Measurements from ENCODE around the gene HHLA2.

Gene HHLA2

GRCh38 chr3:108403198-108403597, 106.8 kb downstream of the HHLA2 start:
- no peaks in the 10 kb centered on the region for H3K27me3 ChIP-seq (ENCODE audit: control insufficient read depth, insufficient read depth, low read length)
- H3K9me3 ChIP-seq (replicated peaks; ENCODE audit: low read length): no peaks in the 10 kb centered on the region
- no peak overlapping the region for H3K9ac ChIP-seq (ENCODE audit: low read depth, low read length)
- no peak overlapping the region for H3K4me3 ChIP-seq (ENCODE audit: low read length)
- peaks cover 6% of the 10 kb centered on the region for H3K4me1 ChIP-seq (ENCODE audit: control insufficient read depth, insufficient read depth, low read length)
- H3K4me2 ChIP-seq (ENCODE audit: low read length): no peak overlapping the region
- H3K36me3 ChIP-seq (ENCODE audit: insufficient read depth, low read length): no peaks in the 10 kb centered on the region

- no peak overlapping the region for H3K4me3 ChIP-seq (ENCODE audit: low read length)
- H3K36me3 ChIP-seq (ENCODE audit: insufficient read depth, low read length): no peaks in the 10 kb centered on the region
- H3K4me2 ChIP-seq (ENCODE audit: low read length): no peak overlapping the region
- no peaks in the 10 kb centered on the region for H3K9me3 ChIP-seq (replicated peaks; ENCODE audit: low read length)
- no peaks in the 10 kb centered on the region for H3K27me3 ChIP-seq (ENCODE audit: control insufficient read depth, insufficient read depth, low read length)
- H3K9ac ChIP-seq (ENCODE audit: low read depth, low read length): no peak overlapping the region
- H3K4me1 ChIP-seq (ENCODE audit: control insufficient read depth, insufficient read depth, low read length): peaks cover 6% of the 10 kb centered on the region
These were observed 107.5 kb downstream of the HHLA2 start for GRCh38 chr3:108403686-108404345.

GRCh38 chr3:108404368-108404767, 108.0 kb downstream of the HHLA2 start:
- no peak overlapping the region for H3K9ac ChIP-seq (ENCODE audit: low read depth, low read length)
- H3K27me3 ChIP-seq (ENCODE audit: control insufficient read depth, insufficient read depth, low read length): no peaks in the 10 kb centered on the region
- peaks cover 6% of the 10 kb centered on the region for H3K4me1 ChIP-seq (ENCODE audit: control insufficient read depth, insufficient read depth, low read length)
- H3K4me3 ChIP-seq (ENCODE audit: low read length): no peak overlapping the region
- H3K9me3 ChIP-seq (replicated peaks; ENCODE audit: low read length): no peaks in the 10 kb centered on the region
- H3K4me2 ChIP-seq (ENCODE audit: low read length): no peak overlapping the region
- H3K36me3 ChIP-seq (ENCODE audit: insufficient read depth, low read length): no peaks in the 10 kb centered on the region

- Histone ChIP-seq H3K9ac (ENCODE audit: low read depth, low read length) (no peak overlapping the region), H3K4me2 (ENCODE audit: low read length) (no peak overlapping the region), H3K27me3 (ENCODE audit: control insufficient read depth, insufficient read depth, low read length) (no peaks in the 10 kb centered on the region), H3K4me1 (ENCODE audit: control insufficient read depth, insufficient read depth, low read length) (peaks cover 6% of the 10 kb centered on the region), H3K9me3 (replicated peaks; ENCODE audit: low read length) (no peaks in the 10 kb centered on the region), H3K4me3 (ENCODE audit: low read length) (no peak overlapping the region), H3K36me3 (ENCODE audit: insufficient read depth, low read length) (no peaks in the 10 kb centered on the region)
These were observed 109.8 kb downstream of the HHLA2 start for GRCh38 chr3:108406063-108406660.

- no peaks in the 10 kb centered on the region for H3K27me3 ChIP-seq (ENCODE audit: control insufficient read depth, insufficient read depth, low read length)
- no peaks in the 10 kb centered on the region for H3K36me3 ChIP-seq (ENCODE audit: insufficient read depth, low read length)
- peaks cover 6% of the 10 kb centered on the region for H3K4me1 ChIP-seq (ENCODE audit: control insufficient read depth, insufficient read depth, low read length)
- H3K9me3 ChIP-seq (replicated peaks; ENCODE audit: low read length): no peaks in the 10 kb centered on the region
- H3K9ac ChIP-seq (ENCODE audit: low read depth, low read length): no peak overlapping the region
- H3K4me2 ChIP-seq (ENCODE audit: low read length): no peak overlapping the region
- H3K4me3 ChIP-seq (ENCODE audit: low read length): no peak overlapping the region
These were observed 110.4 kb downstream of the HHLA2 start for GRCh38 chr3:108406661-108407206.

- H3K4me2 ChIP-seq (ENCODE audit: low read length): no peak overlapping the region
- H3K9ac ChIP-seq (ENCODE audit: low read depth, low read length): no peak overlapping the region
- H3K4me3 ChIP-seq (ENCODE audit: low read length): no peak overlapping the region
- peaks cover 6% of the 10 kb centered on the region for H3K4me1 ChIP-seq (ENCODE audit: control insufficient read depth, insufficient read depth, low read length)
- H3K36me3 ChIP-seq (ENCODE audit: insufficient read depth, low read length): no peaks in the 10 kb centered on the region
- no peaks in the 10 kb centered on the region for H3K9me3 ChIP-seq (replicated peaks; ENCODE audit: low read length)
- H3K27me3 ChIP-seq (ENCODE audit: control insufficient read depth, insufficient read depth, low read length): no peaks in the 10 kb centered on the region
These were observed 111.5 kb downstream of the HHLA2 start for GRCh38 chr3:108407886-108408285.

GRCh38 chr3:108408883-108409799, 112.8 kb downstream of the HHLA2 start:
- no peak overlapping the region for H3K4me2 ChIP-seq (ENCODE audit: low read length)
- H3K27me3 ChIP-seq (ENCODE audit: control insufficient read depth, insufficient read depth, low read length): no peaks in the 10 kb centered on the region
- peaks cover 5% of the 10 kb centered on the region for H3K4me1 ChIP-seq (ENCODE audit: control insufficient read depth, insufficient read depth, low read length)
- no peaks in the 10 kb centered on the region for H3K9me3 ChIP-seq (replicated peaks; ENCODE audit: low read length)
- H3K36me3 ChIP-seq (ENCODE audit: insufficient read depth, low read length): no peaks in the 10 kb centered on the region
- no peak overlapping the region for H3K9ac ChIP-seq (ENCODE audit: low read depth, low read length)
- no peak overlapping the region for H3K4me3 ChIP-seq (ENCODE audit: low read length)

GRCh38 chr3:108409800-108410178, 113.4 kb downstream of the HHLA2 start:
- Histone ChIP-seq H3K4me1 (ENCODE audit: control insufficient read depth, insufficient read depth, low read length) (no peaks in the 10 kb centered on the region), H3K9me3 (replicated peaks; ENCODE audit: low read length) (no peaks in the 10 kb centered on the region), H3K9ac (ENCODE audit: low read depth, low read length) (no peak overlapping the region), H3K27me3 (ENCODE audit: control insufficient read depth, insufficient read depth, low read length) (no peaks in the 10 kb centered on the region), H3K36me3 (ENCODE audit: insufficient read depth, low read length) (no peaks in the 10 kb centered on the region), H3K4me3 (ENCODE audit: low read length) (no peak overlapping the region), H3K4me2 (ENCODE audit: low read length) (no peak overlapping the region)

GRCh38 chr3:108410531-108410984, 114.2 kb downstream of the HHLA2 start:
- H3K4me3 ChIP-seq (ENCODE audit: low read length): no peak overlapping the region

GRCh38 chr3:108412121-108412750, 115.9 kb downstream of the HHLA2 start:
- H3K27me3 ChIP-seq (ENCODE audit: control insufficient read depth, insufficient read depth, low read length): no peaks in the 10 kb centered on the region
- H3K9ac ChIP-seq (ENCODE audit: low read depth, low read length): no peak overlapping the region
- no peaks in the 10 kb centered on the region for H3K9me3 ChIP-seq (replicated peaks; ENCODE audit: low read length)
- H3K4me2 ChIP-seq (ENCODE audit: low read length): no peak overlapping the region
- H3K4me3 ChIP-seq (ENCODE audit: low read length): no peak overlapping the region
- no peaks in the 10 kb centered on the region for H3K4me1 ChIP-seq (ENCODE audit: control insufficient read depth, insufficient read depth, low read length)
- no peaks in the 10 kb centered on the region for H3K36me3 ChIP-seq (ENCODE audit: insufficient read depth, low read length)

More at GRCh38 chr3:108410531-108410984, 114.2 kb downstream of the HHLA2 start:
- Histone ChIP-seq H3K27me3 (ENCODE audit: control insufficient read depth, insufficient read depth, low read length) (no peaks in the 10 kb centered on the region), H3K9me3 (replicated peaks; ENCODE audit: low read length) (no peaks in the 10 kb centered on the region), H3K36me3 (ENCODE audit: insufficient read depth, low read length) (no peaks in the 10 kb centered on the region), H3K9ac (ENCODE audit: low read depth, low read length) (no peak overlapping the region), H3K4me1 (ENCODE audit: control insufficient read depth, insufficient read depth, low read length) (no peaks in the 10 kb centered on the region), H3K4me2 (ENCODE audit: low read length) (no peak overlapping the region)

GRCh38 chr3:108414007-108414406, 117.7 kb downstream of the HHLA2 start:
- Histone ChIP-seq H3K36me3 (ENCODE audit: insufficient read depth, low read length) (no peaks in the 10 kb centered on the region), H3K9ac (ENCODE audit: low read depth, low read length) (no peak overlapping the region), H3K4me3 (ENCODE audit: low read length) (no peak overlapping the region), H3K27me3 (ENCODE audit: control insufficient read depth, insufficient read depth, low read length) (no peaks in the 10 kb centered on the region), H3K4me1 (ENCODE audit: control insufficient read depth, insufficient read depth, low read length) (no peaks in the 10 kb centered on the region), H3K9me3 (replicated peaks; ENCODE audit: low read length) (no peaks in the 10 kb centered on the region), H3K4me2 (ENCODE audit: low read length) (no peak overlapping the region)

All from skeletal muscle satellite cell (primary cell).